PFSK-1 (cell line): ENCODE data around the gene FARP2.

Experiments
- FOXP2 ChIP-seq: optimal IDR thresholded peaks from 2 replicates; pipeline ENCODE3; 2011; ENCODE audit warnings: borderline replicate concordance, control low read depth, inconsistent platforms; ENCODE audit not compliant: insufficient read depth; ENCODE audit errors: extremely low read length, extremely low read depth
- POLR2AphosphoS5 ChIP-seq: IDR thresholded peaks from 2 replicates; pipeline ENCODE4 v1.6.1; 2012; ENCODE audit warnings: low read depth, mild to moderate bottlenecking, control low read depth, low read length, moderate library complexity
- REST ChIP-seq, 2 experiments: IDR thresholded peaks; 2 replicates each; pipeline versions ENCODE4 v1.6.1 to v1.8.0; 2011 to 2012; ENCODE audit warnings: low read depth in 2 of 2, low read length in 2 of 2, control low read depth in 1 of 2, inconsistent platforms in 1 of 2, mild to moderate bottlenecking in 1 of 2, moderate library complexity in 1 of 2; ENCODE audit not compliant: insufficient read depth in 1 of 2
- SIN3A ChIP-seq: IDR thresholded peaks from 2 replicates; pipeline ENCODE4 v1.6.1; 2012; ENCODE audit warnings: mild to moderate bottlenecking, low read length, moderate library complexity, borderline replicate concordance; ENCODE audit not compliant: insufficient read depth
- TAF1 ChIP-seq: IDR thresholded peaks from 2 replicates; pipeline ENCODE4 v1.6.1; 2012; ENCODE audit warnings: low read length, control low read depth, borderline replicate concordance; ENCODE audit not compliant: insufficient read depth

FARP2 gene

GRCh38 chr2:241493092-241493491 is 137.0 kb downstream of the FARP2 start:
- TF ChIP-seq SIN3A (no peak), POLR2AphosphoS5 (0 out of 2 replicates have a peak, but pooled peaks have one; percentile 3), TAF1 (no peak), FOXP2 (no peak), REST (IDR thresholded peaks at IDR 0.05; ENCODE audit: insufficient read depth in 1 of 2, low read depth in 2 of 2, low read length in 2 of 2) (no peak)

GRCh38 chr2:241494311-241494908 is 138.3 kb downstream of the FARP2 start:
- TF ChIP-seq SIN3A (no peak), REST (IDR thresholded peaks at IDR 0.05; ENCODE audit: insufficient read depth in 1 of 2, low read depth in 2 of 2, low read length in 2 of 2) (no peak), TAF1 (no peak), FOXP2 (no peak), POLR2AphosphoS5 (no peak)

GRCh38 chr2:241495172-241496002 is 139.3 kb downstream of the FARP2 start:
- no peak for TF ChIP-seq TAF1
- TF ChIP-seq REST (IDR thresholded peaks at IDR 0.05; ENCODE audit: insufficient read depth in 1 of 2, low read depth in 2 of 2, low read length in 2 of 2): no peak
- no peak for TF ChIP-seq SIN3A
- TF ChIP-seq FOXP2: no peak
- no peak; the same call in 1 of the 2 replicates for TF ChIP-seq POLR2AphosphoS5

- TF ChIP-seq TAF1 (no peak), REST (IDR thresholded peaks at IDR 0.05; ENCODE audit: insufficient read depth in 1 of 2, low read depth in 2 of 2, low read length in 2 of 2) (no peak), SIN3A (no peak), FOXP2 (no peak), POLR2AphosphoS5 (no peak)
These were observed 140.1 kb downstream of the FARP2 start for GRCh38 chr2:241496003-241496707.
